ENCODE results near the gene NR6A1.
A peak's percentile ranks its signal among the peaks of the same experiment; 100 is the strongest.

NR6A1 gene

DNA sequence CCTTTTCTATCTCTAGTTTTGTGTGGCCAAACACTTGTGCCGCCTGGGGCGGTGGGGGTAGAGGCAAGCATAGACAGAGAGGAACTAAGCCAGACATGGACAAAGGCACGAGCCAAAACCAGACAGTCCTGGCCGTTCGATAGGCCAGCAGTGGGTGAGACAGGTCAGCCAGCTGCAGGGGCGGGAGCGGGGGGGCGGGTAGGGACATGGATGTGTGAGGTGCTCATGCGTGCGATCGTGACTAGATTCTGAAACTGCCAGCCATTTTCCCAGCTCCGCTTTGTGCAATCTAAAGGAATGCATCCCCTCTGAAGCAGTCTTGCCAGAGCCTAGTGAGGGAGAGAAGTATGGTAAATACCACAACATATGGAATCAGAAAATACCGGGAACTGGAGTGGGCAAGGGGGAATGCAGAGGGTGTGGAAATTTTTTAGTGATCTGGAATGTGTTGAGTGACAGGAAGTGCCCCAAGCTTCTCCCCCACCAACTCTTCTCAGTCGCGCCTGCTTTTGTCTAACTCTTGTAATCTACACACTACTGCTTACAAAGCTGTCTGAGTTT lies 111.9 kb downstream of the NR6A1 start:
- TF ChIP-seq TCF4 (CRISPR knock-in tag; IDR thresholded peaks at IDR 0.05; ENCODE audit: borderline replicate concordance) (peak; percentile 26; the same call in 1 of the 2 replicates), GLIS3 (CRISPR knock-in tag; IDR thresholded peaks at IDR 0.05) (no peak), ARNTL (CRISPR knock-in tag; IDR thresholded peaks at IDR 0.05; ENCODE audit: borderline replicate concordance, low read depth) (no peak), RARB (CRISPR knock-in tag; IDR thresholded peaks at IDR 0.05) (0 out of 2 replicates have a peak, but pooled peaks have one; percentile 43), OSR1 (CRISPR knock-in tag; IDR thresholded peaks at IDR 0.05) (no peak), SNAI2 (CRISPR knock-in tag; IDR thresholded peaks at IDR 0.05) (no peak), ESRRG (CRISPR knock-in tag; IDR thresholded peaks at IDR 0.05) (no peak), ZFP3 (CRISPR knock-in tag; IDR thresholded peaks at IDR 0.05) (no peak)
- TF ChIP-seq, protein P1, sequence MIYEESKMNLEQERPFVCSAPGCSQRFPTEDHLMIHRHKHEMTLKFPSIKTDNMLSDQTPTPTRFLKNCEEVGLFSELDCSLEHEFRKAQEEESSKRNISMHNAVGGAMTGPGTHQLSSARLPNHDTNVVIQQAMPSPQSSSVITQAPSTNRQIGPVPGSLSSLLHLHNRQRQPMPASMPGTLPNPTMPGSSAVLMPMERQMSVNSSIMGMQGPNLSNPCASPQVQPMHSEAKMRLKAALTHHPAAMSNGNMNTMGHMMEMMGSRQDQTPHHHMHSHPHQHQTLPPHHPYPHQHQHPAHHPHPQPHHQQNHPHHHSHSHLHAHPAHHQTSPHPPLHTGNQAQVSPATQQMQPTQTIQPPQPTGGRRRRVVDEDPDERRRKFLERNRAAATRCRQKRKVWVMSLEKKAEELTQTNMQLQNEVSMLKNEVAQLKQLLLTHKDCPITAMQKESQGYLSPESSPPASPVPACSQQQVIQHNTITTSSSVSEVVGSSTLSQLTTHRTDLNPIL (CRISPR knock-in tag; IDR thresholded peaks at IDR 0.05; ENCODE audit: low read depth) = peak; percentile 29; the same call in 1 of the 2 replicates
- TF ChIP-seq, protein P2, sequence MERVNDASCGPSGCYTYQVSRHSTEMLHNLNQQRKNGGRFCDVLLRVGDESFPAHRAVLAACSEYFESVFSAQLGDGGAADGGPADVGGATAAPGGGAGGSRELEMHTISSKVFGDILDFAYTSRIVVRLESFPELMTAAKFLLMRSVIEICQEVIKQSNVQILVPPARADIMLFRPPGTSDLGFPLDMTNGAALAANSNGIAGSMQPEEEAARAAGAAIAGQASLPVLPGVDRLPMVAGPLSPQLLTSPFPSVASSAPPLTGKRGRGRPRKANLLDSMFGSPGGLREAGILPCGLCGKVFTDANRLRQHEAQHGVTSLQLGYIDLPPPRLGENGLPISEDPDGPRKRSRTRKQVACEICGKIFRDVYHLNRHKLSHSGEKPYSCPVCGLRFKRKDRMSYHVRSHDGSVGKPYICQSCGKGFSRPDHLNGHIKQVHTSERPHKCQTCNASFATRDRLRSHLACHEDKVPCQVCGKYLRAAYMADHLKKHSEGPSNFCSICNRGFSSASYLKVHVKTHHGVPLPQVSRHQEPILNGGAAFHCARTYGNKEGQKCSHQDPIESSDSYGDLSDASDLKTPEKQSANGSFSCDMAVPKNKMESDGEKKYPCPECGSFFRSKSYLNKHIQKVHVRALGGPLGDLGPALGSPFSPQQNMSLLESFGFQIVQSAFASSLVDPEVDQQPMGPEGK (CRISPR knock-in tag; IDR thresholded peaks at IDR 0.05; ENCODE audit: borderline replicate concordance) = no peak; the same call in 1 of the 2 replicates
- TF ChIP-seq, protein P3, sequence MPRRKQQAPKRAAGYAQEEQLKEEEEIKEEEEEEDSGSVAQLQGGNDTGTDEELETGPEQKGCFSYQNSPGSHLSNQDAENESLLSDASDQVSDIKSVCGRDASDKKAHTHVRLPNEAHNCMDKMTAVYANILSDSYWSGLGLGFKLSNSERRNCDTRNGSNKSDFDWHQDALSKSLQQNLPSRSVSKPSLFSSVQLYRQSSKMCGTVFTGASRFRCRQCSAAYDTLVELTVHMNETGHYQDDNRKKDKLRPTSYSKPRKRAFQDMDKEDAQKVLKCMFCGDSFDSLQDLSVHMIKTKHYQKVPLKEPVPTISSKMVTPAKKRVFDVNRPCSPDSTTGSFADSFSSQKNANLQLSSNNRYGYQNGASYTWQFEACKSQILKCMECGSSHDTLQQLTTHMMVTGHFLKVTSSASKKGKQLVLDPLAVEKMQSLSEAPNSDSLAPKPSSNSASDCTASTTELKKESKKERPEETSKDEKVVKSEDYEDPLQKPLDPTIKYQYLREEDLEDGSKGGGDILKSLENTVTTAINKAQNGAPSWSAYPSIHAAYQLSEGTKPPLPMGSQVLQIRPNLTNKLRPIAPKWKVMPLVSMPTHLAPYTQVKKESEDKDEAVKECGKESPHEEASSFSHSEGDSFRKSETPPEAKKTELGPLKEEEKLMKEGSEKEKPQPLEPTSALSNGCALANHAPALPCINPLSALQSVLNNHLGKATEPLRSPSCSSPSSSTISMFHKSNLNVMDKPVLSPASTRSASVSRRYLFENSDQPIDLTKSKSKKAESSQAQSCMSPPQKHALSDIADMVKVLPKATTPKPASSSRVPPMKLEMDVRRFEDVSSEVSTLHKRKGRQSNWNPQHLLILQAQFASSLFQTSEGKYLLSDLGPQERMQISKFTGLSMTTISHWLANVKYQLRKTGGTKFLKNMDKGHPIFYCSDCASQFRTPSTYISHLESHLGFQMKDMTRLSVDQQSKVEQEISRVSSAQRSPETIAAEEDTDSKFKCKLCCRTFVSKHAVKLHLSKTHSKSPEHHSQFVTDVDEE (CRISPR knock-in tag; IDR thresholded peaks at IDR 0.05) = peak; percentile 52; the same call in 1 of the 2 replicates
- ATAC-seq = peak; percentile 74

DNA sequence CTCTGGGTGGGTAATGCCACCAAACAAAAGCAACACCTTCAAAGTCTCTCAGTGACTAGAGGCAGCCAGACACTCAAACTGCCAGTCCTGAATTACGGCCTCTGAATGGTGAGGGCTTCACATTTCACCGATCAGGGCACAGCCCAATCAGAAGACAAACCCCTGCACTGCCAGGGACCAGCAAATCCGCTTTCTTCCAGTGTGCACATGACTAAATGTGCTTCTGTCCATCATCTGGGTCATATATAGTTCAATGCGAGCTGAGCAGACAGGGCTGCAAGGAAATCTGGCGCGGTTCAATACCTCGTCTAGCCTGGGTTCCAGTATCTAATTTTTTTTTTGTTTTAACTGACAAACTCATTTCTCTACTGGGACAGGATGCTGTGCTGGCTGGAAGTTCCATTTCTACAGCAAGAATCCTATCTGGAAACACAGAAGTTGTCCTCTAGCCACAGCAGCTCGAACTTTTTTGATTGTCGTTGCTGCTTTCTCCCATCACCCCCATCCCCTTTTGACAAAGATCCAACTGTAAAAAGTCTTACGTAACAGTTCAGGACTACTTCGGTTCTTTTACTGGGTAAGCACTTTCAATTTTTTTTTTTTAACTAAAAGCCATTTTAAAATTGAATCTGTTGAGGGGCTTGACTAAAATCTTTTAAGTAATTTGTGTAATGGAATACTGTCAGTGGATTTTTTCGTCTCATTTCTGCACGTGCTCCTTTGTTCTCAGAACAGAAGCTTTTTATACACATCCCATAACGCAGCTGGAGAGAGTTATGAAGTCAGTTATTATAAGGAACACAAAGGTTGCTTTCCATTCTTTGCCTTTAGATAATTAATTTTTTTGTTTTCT lies 112.7 kb downstream of the NR6A1 start:
- ATAC-seq = peak; percentile 94
- TF ChIP-seq RARB (CRISPR knock-in tag; IDR thresholded peaks at IDR 0.05) (no peak), OSR1 (CRISPR knock-in tag; IDR thresholded peaks at IDR 0.05) (no peak), SNAI2 (CRISPR knock-in tag; IDR thresholded peaks at IDR 0.05) (no peak), ZFP30 (CRISPR knock-in tag; IDR thresholded peaks at IDR 0.05) (no peak), TCF4 (CRISPR knock-in tag; IDR thresholded peaks at IDR 0.05; ENCODE audit: borderline replicate concordance) (no peak), ZNF70 (CRISPR knock-in tag; IDR thresholded peaks at IDR 0.05) (no peak), ZNF8 (CRISPR knock-in tag; IDR thresholded peaks at IDR 0.05) (no peak), ZNF565 (CRISPR knock-in tag; conservative IDR thresholded peaks at IDR 0.05; ENCODE audit: low read depth) (no peak), GLIS3 (CRISPR knock-in tag; IDR thresholded peaks at IDR 0.05) (0 out of 2 replicates have a peak, but pooled peaks have one; percentile 49)
- TF ChIP-seq, protein P1 (CRISPR knock-in tag; IDR thresholded peaks at IDR 0.05; ENCODE audit: low read depth) = peak; percentile 60; the same call in 1 of the 2 replicates
- TF ChIP-seq, protein P4, sequence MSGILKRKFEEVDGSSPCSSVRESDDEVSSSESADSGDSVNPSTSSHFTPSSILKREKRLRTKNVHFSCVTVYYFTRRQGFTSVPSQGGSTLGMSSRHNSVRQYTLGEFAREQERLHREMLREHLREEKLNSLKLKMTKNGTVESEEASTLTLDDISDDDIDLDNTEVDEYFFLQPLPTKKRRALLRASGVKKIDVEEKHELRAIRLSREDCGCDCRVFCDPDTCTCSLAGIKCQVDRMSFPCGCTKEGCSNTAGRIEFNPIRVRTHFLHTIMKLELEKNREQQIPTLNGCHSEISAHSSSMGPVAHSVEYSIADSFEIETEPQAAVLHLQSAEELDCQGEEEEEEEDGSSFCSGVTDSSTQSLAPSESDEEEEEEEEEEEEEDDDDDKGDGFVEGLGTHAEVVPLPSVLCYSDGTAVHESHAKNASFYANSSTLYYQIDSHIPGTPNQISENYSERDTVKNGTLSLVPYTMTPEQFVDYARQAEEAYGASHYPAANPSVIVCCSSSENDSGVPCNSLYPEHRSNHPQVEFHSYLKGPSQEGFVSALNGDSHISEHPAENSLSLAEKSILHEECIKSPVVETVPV (CRISPR knock-in tag; IDR thresholded peaks at IDR 0.05) = peak; percentile 55; the same call in 1 of the 2 replicates
- TF ChIP-seq, protein P2 (CRISPR knock-in tag; IDR thresholded peaks at IDR 0.05; ENCODE audit: borderline replicate concordance) = no peak

Measured in SK-N-SH treated with all-trans-retinoic acid at 6 μM for 48 hours (cell line).